ENCODE measurements around the gene S100A5. TPM values are rescaled to one million over a fixed set of nuclear protein-coding genes. Genes with fewer than 3 reads are reported as not detected.

S100A5 gene
- total RNA-seq, 4 donors from 2014 or later, result not detected

DNA sequence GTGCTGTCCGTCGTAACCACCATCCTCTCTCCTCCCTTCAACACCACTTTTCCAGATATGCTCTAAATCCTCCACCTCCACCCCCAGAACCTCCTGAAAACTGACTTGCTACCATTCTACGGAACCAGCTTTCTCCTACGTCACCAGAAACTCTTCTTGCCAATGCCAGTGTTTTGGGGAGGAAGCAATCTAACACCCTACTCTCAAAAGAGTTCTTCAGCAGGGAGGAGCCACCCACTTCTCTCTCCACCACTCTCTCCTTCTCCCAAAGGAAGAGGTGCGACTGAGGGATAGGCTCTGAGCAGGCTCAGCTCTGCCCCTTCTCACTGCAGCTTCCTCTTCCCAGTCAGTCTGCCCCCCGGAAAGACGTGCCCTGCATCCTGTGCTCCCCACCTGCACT is 31.0 kb upstream of the S100A5 start:
- H3K4me3 ChIP-seq, result no peak overlapping the region
- no peaks in the 10 kb centered on the region for H3K9me3 ChIP-seq
- no peaks in the 10 kb centered on the region for H3K27me3 ChIP-seq
- intact Hi-C loops (cut with DNase I), result no loop called here
- H3K27ac ChIP-seq, result peak overlapping the region; percentile 77 to 85 (median 80)
- 70 to 86% methylated on average over 4 to 7 of the region's 7 CpGs for WGBS, 2 donors
- peaks cover 34 to 76% (median 48%) of the 10 kb centered on the region in 3 donors for H3K4me1 ChIP-seq
- DNase-seq, result no peak
- TF ChIP-seq, protein P1, sequence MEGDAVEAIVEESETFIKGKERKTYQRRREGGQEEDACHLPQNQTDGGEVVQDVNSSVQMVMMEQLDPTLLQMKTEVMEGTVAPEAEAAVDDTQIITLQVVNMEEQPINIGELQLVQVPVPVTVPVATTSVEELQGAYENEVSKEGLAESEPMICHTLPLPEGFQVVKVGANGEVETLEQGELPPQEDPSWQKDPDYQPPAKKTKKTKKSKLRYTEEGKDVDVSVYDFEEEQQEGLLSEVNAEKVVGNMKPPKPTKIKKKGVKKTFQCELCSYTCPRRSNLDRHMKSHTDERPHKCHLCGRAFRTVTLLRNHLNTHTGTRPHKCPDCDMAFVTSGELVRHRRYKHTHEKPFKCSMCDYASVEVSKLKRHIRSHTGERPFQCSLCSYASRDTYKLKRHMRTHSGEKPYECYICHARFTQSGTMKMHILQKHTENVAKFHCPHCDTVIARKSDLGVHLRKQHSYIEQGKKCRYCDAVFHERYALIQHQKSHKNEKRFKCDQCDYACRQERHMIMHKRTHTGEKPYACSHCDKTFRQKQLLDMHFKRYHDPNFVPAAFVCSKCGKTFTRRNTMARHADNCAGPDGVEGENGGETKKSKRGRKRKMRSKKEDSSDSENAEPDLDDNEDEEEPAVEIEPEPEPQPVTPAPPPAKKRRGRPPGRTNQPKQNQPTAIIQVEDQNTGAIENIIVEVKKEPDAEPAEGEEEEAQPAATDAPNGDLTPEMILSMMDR (IDR thresholded peaks at IDR 0.05), result no peak
- TF ChIP-seq POLR2A (IDR thresholded peaks at IDR 0.05), result no peak
- no peaks in the 10 kb centered on the region for H3K36me3 ChIP-seq

DNA sequence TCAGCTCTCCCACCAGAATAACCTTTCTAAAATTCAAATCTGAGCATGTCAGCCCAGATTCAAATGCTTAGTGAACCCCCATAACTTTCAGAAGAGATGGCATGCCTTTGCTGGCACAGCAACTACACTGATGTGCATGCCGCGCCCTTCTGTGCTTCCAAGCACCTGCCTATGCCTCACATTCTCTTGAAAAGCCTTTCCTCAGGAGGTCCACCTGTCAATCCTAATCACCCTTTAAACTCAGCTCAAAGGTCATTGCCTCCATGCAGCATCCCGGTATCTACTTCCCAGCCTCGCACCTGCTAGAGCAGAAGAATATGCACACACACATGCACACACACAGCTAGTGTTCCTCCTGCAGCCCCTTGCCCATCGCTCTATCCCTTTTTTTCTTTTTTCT is 30.1 kb upstream of the S100A5 start:
- H3K4me3 ChIP-seq, result no peak overlapping the region
- no peaks in the 10 kb centered on the region for H3K27me3 ChIP-seq
- H3K27ac ChIP-seq, result no peak overlapping the region
- DNase-seq, result no peak
- no peaks in the 10 kb centered on the region for H3K9me3 ChIP-seq
- H3K4me1 ChIP-seq, result peaks cover 43 to 76% (median 52%) of the 10 kb centered on the region in 3 donors
- intact Hi-C loops (cut with DNase I), result no loop called here
- 89% methylated on average over 5 of the region's 5 CpGs for WGBS, 2 donors
- no peaks in the 10 kb centered on the region for H3K36me3 ChIP-seq
- TF ChIP-seq, protein P1 (IDR thresholded peaks at IDR 0.05), result no peak
- TF ChIP-seq POLR2A (IDR thresholded peaks at IDR 0.05), result no peak

DNA sequence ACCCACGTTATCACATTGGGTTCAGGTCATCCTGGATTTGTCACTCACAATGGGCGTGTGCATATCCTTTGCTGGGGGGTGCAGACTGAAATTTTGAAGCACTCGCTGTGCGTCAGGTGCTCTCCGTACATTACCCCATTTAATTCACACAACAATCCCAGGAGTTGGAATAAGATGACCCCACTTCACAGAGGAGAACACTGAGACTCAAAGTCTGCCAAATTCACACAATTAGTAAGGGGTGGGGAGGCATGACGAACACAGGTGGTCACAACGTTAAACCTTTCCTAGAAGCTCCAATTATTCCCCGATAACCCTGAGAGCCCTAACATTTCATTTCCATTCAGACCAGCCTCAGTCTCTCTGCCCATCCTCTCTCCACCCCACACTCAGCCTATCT is 28.7 kb upstream of the S100A5 start:
- Histone ChIP-seq H3K36me3 (no peaks in the 10 kb centered on the region), H3K27ac (no peak overlapping the region), H3K4me1 (peaks cover 49 to 75% (median 57%) of the 10 kb centered on the region in 3 donors), H3K9me3 (no peaks in the 10 kb centered on the region), H3K27me3 (no peaks in the 10 kb centered on the region), H3K4me3 (no peak overlapping the region)
- TF ChIP-seq, protein P1 (IDR thresholded peaks at IDR 0.05), result no peak
- no peak for TF ChIP-seq POLR2A (IDR thresholded peaks at IDR 0.05)
- intact Hi-C loops (cut with DNase I), result loop anchor here (2.0 to 10.0 kb wide), 2 partner anchors 35 to 55 kb away; partner anchors contain the start of gene S100A6
- 88% methylated on average over 8 of the region's 8 CpGs for WGBS, 2 donors
- no peak for DNase-seq

DNA sequence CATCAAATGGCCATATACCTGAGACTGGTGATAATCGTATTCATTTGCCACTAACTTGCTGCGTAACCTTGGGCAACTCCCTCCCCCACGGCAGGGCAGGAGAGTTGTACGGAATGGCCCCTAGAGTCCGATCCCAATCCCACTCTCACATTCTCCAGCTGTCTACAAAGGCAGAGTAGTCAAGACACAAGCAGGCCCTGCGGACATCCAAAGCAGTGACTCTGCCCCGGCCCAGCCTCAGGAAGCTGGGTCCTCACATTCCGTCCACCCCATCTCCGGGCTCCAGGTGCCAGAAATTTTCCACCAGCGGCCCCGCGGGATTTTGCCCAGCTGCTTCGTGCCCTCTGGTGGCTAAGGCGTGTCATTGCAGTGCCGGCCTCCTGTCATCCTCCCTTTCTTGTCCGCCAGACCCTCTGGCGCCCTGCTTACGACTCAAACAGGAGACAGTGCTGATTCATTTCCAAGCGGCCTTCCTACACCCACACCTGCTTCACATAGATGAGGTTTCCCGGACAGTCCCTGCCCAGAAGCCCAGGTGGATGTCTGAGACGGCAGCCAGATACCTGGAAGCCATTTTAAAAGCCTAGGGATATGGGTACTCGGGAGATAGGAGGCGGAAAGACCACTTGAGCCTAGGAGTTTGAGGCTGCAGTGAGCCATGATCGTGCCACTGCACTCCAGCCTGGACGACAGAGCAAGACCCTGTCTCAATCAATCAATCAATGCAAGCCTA is 27.8 kb upstream of the S100A5 start:
- Histone ChIP-seq H3K36me3 (no peaks in the 10 kb centered on the region), H3K4me3 (peak overlapping the region; percentile 20 to 55 (median 28)), H3K4me1 (peaks cover 49 to 75% (median 56%) of the 10 kb centered on the region in 3 donors), H3K9me3 (no peaks in the 10 kb centered on the region), H3K27me3 (no peaks in the 10 kb centered on the region), H3K27ac (peak overlapping the region; percentile 95 to 100 (median 99))
- intact Hi-C loops (cut with DNase I), result loop anchor here (2.0 to 10.0 kb wide), 2 partner anchors 34 to 54 kb away; partner anchors contain the start of gene S100A6
- no peak for TF ChIP-seq POLR2A (IDR thresholded peaks at IDR 0.05)
- TF ChIP-seq, protein P1 (IDR thresholded peaks at IDR 0.05), result peak; percentile 97 to 100 (median 99)
- WGBS, 2 donors, result 0 to 5% methylated on average over 2 to 12 of the region's 25 CpGs
- DNase-seq, result peak; percentile 37

DNA sequence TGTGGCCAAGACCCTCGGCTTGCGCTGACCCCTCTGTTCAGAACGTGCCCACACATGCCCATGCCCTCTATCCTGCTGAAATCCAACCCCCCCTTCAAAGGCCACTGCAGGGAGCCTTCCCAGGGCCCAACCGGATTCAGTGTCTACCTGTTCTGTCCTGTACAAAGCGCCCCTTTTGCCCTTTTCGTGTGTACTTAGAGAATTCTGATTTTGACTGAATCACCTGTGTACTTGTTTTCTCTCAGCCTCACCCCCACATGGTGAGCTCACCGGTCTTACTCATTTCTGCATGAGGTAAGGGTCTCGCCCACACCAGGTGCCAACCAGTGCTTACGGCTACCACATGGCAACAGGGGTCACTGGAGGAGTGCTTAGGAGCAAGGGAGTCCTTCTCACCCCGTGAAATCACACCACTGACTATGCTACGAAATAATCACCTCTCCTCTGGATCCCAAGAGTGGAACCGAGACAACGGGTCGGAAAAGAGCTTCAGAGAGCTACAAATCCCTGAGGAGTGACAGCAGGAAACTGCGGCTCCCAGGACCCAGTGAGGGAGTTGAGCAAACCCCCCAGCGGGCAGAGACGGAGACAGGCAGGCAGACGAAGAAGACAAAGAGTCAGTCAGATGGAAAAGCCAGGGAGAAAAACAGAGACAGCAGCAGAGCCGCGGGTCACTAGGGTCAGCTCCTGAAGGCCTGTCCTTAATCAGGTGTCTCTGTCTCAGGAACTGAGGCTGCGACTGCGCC is 27.1 kb upstream of the S100A5 start:
- Histone ChIP-seq H3K4me1 (peaks cover 45 to 73% (median 49%) of the 10 kb centered on the region in 3 donors), H3K36me3 (no peaks in the 10 kb centered on the region), H3K27me3 (no peaks in the 10 kb centered on the region), H3K9me3 (no peaks in the 10 kb centered on the region), H3K27ac (peak overlapping the region; percentile 95 to 100 (median 99)), H3K4me3 (peak overlapping the region; percentile 20 to 55 (median 28))
- intact Hi-C loops (cut with DNase I), result loop anchor here (2.0 to 10.0 kb wide), 2 partner anchors 33 to 53 kb away; partner anchors contain the start of gene S100A6
- DNase-seq, result no peak
- no peak for TF ChIP-seq POLR2A (IDR thresholded peaks at IDR 0.05)
- TF ChIP-seq, protein P1 (IDR thresholded peaks at IDR 0.05), result no peak
- WGBS, 2 donors, result 36 to 48% methylated on average over 15 to 21 of the region's 22 CpGs

Data from esophagus squamous epithelium (tissue), 5 donors.